Activated CD8-positive, alpha-beta memory T cell treated with anti-CD3 and anti-CD28 coated beads for 4 hours (primary cell): ENCODE results near the gene ALG1L2.
"Not testable (repeated sequence)": the region's sequence is repeated elsewhere in the genome, so short reads cannot be mapped to it uniquely, and the experiment has no call there.

Experiments
- DNase-seq, 2 donors: peaks; one replicate each; pipeline ENCODE4 v3.0.0-alpha.2; 2020; ENCODE audit warnings: low read depth in 2 of 2

Gene ALG1L2

GRCh38 chr3:130081351-130081881 lies at the start of gene ALG1L2:
Gene ALG1L2 (plus strand): TSS chr3:130081831. CDS start chr3:130082017, 186 bp downstream.
- no peak for DNase-seq

DNA sequence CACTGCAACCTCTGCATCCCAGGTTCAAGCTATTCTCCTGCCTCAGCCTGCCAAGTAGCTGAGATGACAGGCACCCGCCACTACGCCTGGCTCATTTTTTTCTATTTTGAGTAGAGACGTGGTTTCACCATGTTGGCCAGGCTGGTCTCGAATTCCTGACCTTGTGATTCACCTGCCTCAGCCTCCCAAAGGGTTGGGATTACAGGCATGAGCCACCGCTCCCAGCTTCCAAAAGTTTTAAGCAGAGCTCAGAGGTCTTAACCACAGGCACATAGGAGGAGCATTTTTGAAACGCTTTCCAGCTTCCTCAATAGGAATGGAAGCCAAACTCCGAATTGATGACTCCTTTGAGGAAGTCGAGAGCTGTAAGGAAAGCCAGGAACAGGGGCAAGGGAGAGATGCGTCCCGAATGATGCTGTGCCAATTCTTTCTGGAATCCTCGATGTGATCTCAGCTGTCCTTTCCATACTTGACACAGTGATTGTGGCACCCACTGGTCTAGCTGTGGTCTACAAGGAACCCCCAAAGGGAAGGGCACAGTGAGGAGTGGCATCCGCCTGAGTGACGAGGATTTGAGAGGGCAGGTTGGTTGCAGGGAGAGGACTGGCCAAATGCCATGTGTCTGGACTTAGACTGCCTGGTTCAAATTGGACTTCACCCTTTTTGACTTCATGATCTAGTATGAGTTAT lies 44.4 kb upstream of the ALG1L2 start:
- DNase-seq = not testable (repeated sequence)

GRCh38 chr3:130042736-130043135 lies 38.9 kb upstream of the ALG1L2 start:
- not testable (repeated sequence) for DNase-seq

GRCh38 chr3:130043658-130044057 lies 38.0 kb upstream of the ALG1L2 start:
- not testable (repeated sequence) for DNase-seq

GRCh38 chr3:130044370-130044769 lies 37.3 kb upstream of the ALG1L2 start:
- no peak for DNase-seq

DNA sequence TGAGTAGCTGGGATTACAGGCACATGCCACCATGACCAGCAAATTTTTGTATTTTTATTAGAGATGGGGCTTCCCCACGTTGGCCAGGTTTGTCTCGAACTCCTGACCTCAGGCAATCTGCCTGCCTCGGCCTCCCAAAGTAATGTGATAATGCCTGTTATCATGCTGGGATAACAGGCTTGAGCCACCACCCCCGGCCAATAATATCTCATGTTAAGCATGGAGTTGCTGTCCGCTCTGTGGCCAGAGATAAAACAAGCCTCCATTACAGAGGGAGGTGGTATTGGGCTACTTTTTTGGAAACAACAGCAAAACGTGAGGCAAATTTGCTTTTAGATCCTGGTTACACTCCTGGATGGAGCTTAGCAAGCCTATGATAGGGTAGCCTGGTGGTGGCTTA lies 32.9 kb upstream of the ALG1L2 start:
- DNase-seq = no peak

GRCh38 chr3:130052366-130052765 lies 29.3 kb upstream of the ALG1L2 start:
- DNase-seq = not testable (repeated sequence)

- DNase-seq = not testable (repeated sequence)
Measured at GRCh38 chr3:130052965-130053364, 28.7 kb upstream of the ALG1L2 start.

GRCh38 chr3:130057536-130058266 lies 23.9 kb upstream of the ALG1L2 start:
- DNase-seq = not testable (repeated sequence)

GRCh38 chr3:130058267-130058657 lies 23.4 kb upstream of the ALG1L2 start:
- DNase-seq = not testable (repeated sequence)

DNA sequence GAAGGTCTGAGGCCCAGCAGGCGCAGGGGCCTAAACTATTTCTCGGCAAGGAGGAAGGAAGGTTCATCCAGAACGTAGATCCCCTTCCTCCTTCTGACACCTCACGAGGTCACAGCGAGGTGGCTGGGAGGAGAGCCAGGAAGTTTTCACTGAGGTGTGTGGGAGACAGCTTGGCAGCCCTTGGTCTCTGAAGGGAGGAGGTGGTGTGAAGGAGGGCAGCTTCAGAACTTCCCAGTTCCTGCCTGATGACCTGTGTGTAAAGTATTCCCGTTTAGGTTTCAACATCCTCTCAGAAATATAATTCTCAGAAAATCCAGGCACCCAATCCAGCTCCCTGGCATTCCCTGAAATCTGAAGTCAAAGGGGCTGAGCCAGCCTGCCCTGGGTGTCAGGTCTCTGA lies 22.9 kb upstream of the ALG1L2 start:
- not testable (repeated sequence) for DNase-seq

DNA sequence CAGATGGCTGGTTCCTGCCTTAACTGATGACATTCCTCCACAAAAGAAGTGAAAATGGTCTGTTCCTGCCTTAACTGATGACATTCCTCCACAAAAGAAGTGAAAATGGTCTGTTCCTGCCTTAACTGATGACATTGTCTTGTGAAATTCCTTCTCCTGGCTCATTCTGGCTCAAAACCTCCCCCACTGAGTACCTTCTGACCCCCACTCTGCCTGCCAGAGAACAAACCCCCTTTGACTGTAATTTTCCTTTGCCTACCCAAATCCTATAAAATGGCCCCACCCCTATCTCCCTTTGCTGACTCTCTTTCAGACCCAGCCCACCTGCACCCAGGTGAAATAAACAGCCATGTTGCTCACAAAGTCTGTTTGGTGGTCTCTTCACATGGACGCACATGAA lies 22.5 kb upstream of the ALG1L2 start:
- not testable (repeated sequence) for DNase-seq

GRCh38 chr3:130073582-130073981 lies 8.0 kb upstream of the ALG1L2 start:
- DNase-seq = no peak

GRCh38 chr3:130077636-130078035 lies 4.0 kb upstream of the ALG1L2 start:
- no peak for DNase-seq

- not testable (repeated sequence) for DNase-seq
Measured at GRCh38 chr3:130083363-130084090, 1.9 kb downstream of the ALG1L2 start.

GRCh38 chr3:130084436-130084980 lies 2.9 kb downstream of the ALG1L2 start:
- DNase-seq = no peak

GRCh38 chr3:130085881-130086280 lies 4.2 kb downstream of the ALG1L2 start:
- no peak for DNase-seq

- not testable (repeated sequence) for DNase-seq
Measured at GRCh38 chr3:130086628-130087027, 5.0 kb downstream of the ALG1L2 start.

DNA sequence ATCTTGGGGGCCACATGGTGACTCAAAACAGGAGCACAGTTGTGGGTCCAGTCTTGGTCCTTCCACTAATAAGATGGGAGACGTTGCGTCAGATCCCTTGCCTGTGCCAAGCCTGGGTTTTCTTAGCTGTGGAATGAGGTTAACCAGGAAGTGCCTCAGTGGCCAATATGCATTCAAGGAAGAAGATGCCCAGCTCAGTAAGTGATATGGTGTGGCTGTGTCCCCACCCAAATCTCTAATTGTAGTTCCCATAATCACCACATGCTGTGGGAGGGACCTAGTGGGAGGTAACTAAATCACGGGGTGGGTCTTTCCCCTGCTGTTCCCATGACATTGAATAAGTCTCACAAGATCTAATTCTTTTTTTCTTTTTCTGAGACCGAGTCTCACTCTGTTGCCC lies 6.4 kb downstream of the ALG1L2 start:
- no peak for DNase-seq

- DNase-seq = not testable (repeated sequence)
Measured at GRCh38 chr3:130090681-130091080, 9.1 kb downstream of the ALG1L2 start.

- no peak for DNase-seq
Measured at GRCh38 chr3:130091958-130092357, 10.3 kb downstream of the ALG1L2 start.
